NCI-H2029 treated with DMSO at 0.1 percent for 48 hours (cell line): ENCODE data around the gene TBP.

Experiments used
- DNase-seq: peaks from one replicate; lab custom pipeline; 2025; lab: John Stamatoyannopoulos, UW

The TBP gene

DNA sequence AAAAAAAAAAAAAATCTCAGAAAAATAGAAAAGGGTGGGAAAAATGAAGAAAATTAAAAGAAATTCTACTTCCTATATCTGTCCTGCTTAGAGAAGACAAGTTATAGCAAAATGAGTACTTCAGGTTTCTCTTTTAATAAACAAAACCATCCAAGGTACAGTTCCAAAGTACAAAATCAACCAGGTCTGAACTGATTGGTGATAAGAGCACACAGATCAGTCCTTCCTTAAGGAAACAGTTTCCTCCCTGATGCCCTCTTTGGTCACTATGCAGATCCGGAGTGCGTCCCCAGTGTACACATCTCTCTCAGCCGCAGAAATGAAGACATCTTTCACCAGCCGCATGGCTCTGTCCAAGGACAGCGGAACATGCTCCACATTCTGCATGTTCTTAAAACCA lies 19.2 kb upstream of the TBP start:
- no peak for DNase-seq

DNA sequence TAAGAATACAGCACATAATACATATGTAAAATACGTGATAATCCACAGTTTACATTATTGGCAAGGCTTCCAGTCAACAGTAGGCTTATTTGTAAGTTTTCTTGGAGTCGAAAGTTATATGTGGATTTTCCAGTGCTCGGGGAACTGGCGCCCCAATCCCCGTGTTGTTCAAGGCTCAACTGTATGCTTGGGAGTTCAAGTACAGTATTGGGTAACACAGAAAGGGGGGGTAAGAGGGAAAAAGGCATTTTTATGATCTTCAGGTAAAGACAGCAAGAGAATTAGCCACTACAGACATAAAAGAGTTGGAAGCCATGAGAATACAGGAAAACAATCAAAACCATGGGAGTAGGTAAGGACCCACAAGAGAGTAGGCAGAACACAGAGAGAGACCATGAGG lies 17.5 kb upstream of the TBP start:
- no peak for DNase-seq

DNA sequence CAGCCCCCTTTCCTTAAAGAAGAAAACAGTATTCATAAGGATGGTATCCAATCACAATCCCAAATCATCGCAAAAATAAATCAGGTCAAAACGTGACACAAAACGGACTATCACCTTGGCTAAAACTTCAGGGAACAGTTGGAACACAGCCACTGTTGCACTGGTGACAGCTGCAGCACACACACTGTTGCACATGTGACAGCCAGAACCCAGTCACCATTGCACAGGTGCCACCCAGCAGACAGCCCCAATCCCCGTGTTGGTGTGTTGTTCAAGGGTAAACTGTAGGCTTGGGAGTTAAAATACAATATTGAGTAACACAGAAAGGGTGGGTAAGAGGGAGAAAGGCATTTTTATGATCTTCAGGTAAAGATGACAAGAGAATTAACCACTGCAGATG lies 16.8 kb upstream of the TBP start:
- no peak for DNase-seq

DNA sequence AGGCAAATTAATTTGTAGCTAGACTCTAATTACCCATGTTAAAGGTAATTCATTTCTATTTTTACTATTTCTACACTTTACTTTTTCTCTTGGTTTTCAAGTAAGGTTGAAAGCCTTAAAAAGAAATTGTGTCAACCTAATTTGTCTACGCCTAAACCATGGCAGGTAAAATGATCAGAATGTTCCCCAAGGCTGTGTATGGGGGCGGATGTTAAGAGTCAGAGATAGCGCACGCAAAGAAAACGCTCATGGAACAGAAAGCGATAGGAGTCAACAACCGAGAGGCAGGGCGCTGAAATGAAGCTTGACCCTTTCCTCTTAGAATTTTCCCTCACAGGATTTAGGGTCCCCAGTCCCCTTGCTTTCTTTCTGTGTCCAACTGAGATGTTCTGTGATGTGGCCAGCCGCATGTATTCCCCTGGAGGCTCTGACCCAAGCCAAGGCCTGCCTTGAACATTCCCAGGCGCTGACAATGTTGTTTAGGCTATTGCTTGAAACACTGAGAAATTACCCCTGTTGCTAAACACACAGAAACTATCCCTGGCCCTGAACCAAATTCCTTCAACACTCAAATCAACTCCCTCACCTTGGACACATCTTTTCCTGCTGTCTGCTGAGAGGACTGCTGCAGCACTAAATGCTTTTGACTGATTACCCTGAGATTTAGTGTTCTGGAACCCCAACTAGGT lies 12.0 kb upstream of the TBP start:
- no peak for DNase-seq

DNA sequence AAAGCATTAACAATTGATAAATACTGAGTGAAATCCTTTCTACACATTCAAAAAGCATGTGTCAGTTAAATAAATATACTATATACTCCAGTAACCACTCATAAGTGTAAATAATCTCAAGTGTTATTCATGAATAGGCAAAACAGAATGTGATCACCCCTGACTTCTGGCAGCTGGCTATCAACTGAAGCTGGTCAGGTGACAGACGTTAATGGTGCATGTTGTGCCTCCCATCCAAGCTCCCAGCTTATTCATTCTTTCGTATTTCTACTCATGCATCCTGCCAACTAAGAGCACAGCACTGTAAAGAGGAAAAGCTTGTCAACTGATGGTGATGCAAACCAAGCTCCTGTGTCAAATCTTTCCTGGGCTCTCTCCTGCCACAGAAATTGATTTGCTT lies 8.8 kb upstream of the TBP start:
- peak; percentile 91 for DNase-seq

DNA sequence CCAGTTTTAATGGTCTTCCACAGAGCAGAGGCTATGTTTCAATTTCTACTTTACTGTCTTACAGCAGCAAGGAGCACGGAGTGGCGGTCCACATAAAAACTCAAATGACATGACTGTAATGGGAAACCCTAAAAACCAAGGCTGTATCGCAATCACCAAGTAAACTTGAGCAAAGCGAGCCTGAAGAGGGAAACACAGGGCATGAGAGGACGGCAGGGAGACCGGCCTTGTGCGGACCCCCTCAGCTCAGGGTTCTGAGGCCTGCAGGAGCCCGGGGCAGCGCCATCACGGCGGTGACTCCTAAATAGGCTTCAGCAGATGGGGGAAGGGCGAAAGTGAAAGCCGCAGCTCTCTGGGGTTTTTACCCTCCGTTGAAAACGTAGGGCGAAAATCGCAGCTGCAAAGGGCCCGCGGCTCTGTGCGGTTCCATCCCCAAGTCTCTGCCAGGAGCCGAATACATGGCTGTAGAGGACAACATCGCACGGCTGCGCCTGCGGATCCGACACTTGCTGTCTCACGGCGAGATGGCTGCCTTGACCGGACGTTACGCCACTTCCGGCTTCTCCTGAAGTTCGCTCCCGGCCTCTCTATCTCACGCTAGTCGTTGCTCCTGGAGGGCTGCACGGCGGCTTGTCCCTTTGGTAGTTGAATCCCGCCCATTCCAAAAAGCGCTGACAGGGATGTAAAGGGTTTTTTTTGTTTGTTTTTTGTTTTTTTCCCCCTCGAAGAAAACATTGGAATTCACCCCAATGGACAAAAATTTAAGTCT lies 1.2 kb upstream of the TBP start, which contains the start of gene PSMB1:
Gene PSMB1, minus strand, starts transcription at position 543 of the 769 bp plus-strand sequence. Its CDS starts 65 bp downstream, at position 478.
- DNase-seq, result peak; percentile 74

DNA sequence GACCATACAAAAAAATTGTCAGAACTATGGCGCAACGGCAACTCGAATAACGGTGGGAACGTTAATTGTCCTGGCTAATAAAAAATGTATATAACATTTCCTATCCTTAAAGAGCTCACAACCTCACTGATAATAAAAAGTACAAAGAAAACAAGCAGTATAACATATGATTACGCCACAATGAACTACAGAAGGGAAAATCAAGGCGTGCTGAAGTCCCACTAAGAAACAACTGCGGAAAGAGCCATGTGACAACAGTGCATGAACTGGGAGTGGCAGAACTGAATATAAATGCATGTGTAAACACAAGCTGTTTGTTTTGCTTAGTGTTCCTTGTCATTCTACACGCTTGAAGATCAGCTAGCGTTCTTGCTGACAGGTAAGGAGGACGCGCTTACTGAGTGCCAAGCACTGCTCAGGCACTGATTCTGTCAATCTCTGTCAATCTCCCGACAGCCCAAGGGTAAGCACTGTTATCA lies 596 bp upstream of the TBP start:
- DNase-seq, result no peak

DNA sequence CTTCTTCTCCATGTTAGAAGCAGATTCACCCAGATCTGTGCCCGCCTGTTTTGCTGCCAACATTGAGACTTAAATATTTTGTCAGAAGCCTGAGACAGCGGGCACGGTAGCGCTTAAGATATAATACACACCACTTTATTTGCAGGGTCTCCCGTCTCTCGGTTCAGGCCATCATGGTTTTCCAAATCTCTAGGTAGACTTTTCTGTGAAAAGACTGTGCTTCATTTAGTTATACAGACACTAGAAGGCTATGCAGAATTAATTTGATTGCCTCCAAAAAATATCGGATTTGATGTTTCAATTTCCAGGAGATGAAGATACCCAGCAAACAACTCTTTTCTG lies 598 bp downstream of the TBP start:
- no peak for DNase-seq

DNA sequence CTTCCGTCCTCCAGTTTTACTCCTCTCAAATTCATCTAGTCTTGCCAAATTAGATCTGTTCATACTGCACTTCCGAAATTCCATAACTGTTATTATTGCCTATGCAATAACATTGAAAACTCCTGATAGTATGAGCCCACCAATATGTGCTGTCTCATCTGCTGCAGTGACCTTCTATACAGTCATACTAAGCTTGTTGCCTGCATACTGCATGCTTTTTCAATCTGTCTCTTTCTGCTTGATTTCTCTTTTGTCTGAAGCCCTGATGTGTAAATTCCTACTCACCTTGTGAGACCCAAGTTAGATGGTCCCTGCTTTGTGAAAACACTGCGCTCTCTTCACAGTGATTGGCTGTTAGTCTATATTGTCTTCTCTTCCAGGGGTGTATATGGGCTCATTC lies 1.1 kb downstream of the TBP start:
- DNase-seq, result no peak

DNA sequence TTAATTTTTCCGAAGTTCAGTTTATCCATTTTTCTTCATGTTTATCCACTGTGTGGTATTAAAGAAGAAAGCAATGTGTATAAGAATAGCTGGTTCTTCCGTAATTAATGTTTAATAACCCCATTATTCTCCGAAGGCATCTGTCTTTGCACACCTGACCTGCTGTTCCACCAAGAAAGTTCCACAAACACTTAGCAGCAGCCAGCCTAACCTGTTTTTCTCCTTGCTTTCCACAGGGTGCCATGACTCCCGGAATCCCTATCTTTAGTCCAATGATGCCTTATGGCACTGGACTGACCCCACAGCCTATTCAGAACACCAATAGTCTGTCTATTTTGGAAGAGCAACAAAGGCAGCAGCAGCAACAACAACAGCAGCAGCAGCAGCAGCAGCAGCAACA lies 7.4 kb downstream of the TBP start:
- DNase-seq, result no peak

DNA sequence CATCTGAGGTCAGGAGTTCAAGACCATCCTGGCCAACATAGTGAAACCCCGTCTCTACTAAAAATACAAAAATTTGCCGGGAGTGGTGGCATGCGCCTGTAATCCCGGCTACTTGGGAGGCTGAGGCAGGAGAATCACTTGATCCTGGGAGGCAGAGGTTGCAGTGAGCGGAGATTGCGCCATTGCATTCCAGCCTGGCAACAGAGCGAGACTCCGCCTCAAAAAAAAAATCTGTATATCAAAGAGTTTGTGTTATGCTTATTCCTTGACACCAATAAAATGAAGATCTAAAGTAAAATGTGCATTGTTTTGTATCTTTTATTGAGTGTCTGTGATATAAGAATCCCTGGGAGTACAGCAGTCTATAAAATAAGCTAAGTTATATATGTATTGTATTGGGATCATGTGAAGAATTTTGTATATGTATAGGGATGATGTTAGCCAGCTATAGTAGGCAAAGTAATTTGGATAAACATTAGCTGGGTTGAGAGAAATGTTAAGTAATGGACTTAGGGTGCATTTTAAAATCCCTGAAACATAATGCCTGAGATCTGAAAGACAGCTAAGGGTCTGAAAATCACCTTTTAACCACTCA lies 10.9 kb downstream of the TBP start:
- no peak for DNase-seq

DNA sequence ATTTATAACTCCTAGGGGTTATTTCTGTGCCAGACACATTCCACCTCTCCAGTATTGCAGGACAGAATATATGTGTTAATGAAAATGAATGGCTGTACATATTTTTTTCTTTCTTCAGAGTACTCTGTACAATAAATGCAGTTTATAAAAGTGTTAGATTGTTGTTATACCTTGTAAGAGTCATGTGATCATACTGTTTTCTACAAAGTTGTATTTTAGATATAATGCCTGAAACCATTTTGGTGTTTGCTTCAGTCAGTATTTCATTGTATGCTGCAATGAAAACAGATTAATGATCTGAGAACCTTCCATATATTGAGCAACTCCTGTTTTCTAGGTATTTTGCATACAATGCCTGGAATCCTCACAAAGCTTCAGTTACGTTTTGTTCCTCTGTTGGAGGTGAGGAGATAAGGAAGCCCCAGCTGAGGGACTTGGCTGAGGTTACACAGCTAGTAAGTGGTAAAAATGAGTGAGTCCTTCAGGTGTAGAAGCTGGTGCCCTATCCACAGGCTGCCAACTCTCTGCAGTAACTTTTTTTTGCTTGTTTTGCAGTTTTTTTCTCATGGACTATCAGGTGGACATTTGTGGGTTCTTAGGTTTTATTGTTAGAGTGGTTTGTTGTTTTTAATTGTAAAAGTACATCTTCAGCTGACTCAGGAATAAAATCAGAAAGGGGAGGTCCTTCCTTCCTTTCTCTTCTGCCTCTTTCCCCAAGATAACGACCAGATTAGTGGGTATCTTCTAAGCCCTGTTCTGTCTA lies 18.7 kb downstream of the TBP start:
- no peak for DNase-seq

DNA sequence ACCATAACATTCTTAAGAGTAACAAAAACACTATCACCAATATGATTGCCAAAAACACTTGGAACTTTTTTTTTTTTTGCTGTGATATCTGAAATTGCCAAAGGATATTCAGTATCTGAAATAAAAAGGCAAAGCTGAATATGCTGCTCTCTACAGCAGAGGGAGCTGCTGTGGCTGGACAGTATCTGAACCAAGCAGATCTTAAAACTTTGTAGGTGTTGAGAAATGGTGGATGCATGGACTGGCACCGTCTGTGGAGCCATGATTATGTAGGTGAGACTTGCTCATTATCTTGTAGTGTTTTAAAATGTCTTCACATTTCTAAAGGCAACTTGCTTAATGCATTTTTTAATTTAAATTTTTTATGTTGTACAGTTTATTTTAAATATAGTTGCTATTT lies 21.1 kb downstream of the TBP start:
- no peak for DNase-seq

DNA sequence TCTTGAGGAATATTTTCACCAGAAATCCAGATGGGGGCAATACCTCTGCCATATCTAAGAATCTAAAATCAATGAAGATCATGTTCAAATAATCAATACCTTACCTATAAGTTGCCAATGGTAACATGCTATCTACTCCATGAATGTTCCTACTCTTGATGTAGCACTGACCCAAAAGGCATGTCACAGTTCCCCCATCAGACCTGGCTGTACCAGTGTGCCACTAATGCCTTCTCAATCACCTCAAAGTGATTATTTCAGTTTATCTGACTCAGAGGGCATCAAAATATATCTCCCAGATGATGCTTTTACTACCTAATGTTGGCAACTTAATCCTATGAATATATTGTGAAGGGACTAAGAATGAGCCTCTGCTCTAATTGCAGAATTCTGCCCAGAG lies 24.7 kb downstream of the TBP start:
- no peak for DNase-seq

DNA sequence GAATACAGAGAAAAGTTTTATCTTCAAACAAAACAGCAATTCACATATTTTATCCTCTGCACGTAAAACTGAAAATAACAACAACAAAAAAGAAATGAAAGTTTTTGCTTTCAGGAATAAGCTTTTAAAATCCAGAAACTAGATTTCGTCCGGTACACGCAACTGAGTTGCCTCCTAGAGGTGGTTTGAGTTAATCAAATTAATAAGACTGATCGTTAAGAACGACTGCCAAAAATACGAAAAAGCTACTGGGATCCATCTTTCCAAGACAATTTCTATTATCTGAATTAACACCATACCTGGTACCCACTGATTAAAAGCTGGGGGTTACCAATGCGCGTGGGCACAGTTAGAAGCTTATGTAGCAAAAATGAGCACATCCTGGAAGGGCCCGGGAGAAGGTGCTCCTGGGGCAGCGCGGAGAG lies 29.6 kb downstream of the TBP start:
- DNase-seq, result no peak

DNA sequence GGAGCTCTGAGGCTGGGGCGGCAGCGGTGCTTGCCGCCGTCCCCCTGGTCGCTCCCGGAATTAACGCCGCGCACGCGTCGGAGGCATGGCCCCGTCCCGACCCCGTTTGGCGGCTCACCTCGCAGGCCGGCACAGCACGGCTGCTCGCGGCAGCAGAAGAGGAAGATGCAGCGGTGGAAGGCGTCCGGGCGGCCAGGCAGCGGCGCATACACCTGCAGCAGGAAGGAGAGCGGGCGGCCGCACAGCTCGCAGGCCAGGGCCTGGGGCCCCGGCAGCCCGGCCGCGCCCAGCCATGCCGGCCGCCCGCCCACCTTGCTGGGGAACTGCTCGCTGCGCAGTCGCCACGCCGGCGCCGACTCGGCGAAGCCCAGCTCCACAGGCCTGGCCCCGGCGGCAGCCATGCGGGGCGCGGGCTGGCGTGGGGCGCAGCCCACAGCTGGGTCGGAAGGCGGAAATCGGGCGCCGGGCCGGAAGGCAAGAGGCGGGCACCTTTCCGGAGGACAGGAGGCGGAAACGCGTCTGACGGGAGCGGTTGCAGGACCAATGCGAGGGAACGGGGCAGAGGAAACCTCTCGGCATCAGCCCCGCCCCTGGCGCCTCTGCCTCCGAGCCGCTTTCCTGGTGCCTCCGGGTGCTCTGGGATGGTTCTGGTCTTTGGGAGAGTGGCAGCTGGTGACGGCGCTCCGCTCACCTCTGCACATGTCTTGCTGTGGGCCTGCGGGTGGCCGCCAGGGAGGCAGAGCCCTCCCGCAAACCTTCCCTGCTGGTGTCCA lies 30.2 kb downstream of the TBP start, which contains the start of gene PDCD2:
Gene PDCD2, minus strand, starts transcription at position 457 of the 773 bp plus-strand sequence. Its CDS starts 56 bp downstream, at position 401.
- DNase-seq, result peak; percentile 73

DNA sequence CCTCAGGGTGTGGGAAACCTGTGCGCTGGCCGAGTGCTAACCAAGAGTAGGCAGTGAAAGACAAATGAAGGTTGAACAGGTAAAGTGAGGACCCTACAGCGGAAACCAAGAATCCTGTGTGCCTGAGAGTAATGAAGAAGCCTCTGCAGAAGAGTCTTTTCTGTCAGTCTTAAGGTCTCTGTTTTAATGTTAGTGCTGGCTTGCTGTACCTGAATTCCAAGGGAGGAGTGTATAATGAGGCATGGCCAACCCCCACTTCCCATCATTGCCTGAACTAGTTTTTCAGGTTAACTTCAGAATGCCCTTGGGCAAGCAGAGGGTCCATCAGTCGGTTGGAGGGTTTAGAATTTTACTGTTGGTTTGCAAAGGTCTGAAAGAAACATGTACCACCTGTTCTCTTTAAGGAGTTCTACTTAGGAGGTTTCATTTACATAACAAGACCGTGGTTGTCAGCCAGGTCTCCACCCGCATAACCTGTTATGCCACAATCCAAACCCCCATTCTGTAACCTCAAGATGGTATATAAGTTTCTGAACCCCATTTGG lies 30.9 kb downstream of the TBP start:
- peak; percentile 29 for DNase-seq

DNA sequence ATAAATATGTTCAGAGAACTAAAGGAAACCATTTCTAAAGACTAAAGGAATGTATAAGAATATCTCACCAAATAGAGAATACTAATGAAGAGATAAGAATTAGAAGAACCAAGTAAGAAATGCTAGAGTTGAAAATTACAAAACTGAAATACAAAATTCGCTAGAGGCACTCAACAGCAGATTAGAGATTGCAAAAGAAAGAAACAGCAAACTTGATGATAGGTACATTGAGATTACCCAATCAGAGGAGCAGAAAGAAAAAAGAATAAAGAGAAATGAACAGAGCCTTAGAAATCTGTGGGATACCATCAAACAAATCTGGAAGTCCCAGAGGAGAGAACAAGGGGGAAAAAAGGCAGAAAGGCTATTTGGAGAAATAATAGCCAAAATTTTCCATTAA lies 36.6 kb downstream of the TBP start:
- DNase-seq, result no peak

DNA sequence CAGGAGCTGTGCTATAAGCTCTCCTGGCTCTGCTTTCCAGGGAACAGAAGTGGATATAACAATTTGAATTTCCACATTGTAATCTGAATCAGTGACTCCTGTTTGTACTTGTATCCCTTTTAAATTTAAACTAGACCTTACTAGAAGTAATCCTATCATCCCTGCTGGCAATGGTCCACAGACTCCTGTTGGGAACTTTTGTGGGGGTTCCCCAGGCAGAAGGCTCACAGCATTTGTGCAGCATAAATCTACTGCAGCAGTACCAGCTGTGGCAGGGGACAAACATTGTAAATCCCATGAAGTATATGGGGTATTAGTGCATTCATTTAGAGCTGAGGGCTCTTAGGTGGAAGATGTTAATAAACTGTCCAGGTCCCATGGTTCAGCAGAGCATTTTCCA lies 42.3 kb downstream of the TBP start:
- no peak for DNase-seq

DNA sequence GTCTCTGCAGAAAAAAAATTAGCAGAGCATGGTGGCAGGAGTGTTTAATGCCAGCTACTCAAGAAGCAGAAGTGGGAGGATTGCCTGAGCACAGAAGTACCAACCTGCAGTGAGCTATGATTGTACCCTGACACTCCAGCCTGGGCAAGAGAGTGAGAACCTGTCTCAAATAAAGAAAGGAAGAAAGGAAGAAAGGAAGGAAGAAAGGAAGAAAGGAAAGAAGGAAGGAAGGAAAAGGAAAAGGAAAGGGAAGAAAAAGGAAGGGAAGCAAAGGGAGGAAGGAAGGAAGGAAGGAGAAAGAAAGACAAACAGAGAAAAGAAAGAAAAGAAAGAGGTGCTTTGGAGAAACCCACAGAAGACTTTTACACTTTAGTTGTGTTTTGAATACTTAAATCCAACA lies 43.1 kb downstream of the TBP start:
- DNase-seq, result no peak

DNA sequence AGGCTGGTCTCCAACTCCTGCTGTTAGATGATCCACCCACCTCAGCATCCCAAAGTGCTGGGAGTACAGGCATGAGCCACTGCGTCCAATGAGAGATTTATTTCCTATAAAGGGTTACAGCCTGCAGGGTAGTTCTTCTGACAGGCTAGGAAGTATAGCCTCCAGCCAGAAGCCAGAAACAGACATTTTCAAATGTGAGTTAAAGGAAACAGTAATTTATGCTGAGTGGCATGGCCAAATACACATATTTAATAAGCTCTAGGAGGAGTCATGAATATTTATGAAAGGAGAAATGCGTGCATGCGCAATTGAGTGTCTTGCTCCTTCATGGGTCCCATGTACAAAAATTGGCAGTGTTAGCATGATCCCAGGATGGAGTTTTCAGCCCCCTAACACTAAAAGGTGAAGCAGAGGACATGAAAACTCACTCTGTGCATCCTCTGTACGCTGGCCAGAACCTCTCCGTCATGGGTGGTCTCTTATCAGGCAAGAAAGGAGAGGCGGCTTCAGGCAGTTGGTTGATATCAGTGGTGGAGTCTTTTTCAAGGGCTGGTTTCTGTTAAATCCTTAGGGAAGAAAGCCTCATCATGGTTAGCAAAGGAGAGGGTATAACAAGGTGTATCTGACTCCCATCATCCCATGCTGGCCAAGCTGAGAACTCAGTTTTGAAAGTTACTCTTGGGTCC lies 51.5 kb downstream of the TBP start:
- no peak for DNase-seq
